A673 (cell line): ENCODE data around the gene PES1. TPM values are rescaled to one million over a fixed set of nuclear protein-coding genes. Genes with fewer than 3 reads are reported as not detected.

Experiments
- BruUV-seq: library from RNA; stranded (reverse); fragments of 400-500 nt; replicated peaks from 2 replicates; lab custom pipeline; 2021; lab: Mats Ljungman, UMichigan
- CTCF ChIA-PET: fragments of 300-600 bp; sonication (Branson Sonifier 250); formaldehyde crosslinking; loops from one replicate; lab custom pipeline; 2022; ENCODE audit warnings: antibody characterized with exemption; lab: Charles Lee
- POLR2A ChIA-PET: fragments of 300-600 bp; sonication (Branson Sonifier 250); formaldehyde crosslinking; loops from one replicate; lab custom pipeline; 2022; ENCODE audit warnings: antibody characterized with exemption; ENCODE audit not compliant: low non-redundant PET; lab: Charles Lee
- DNase-seq: peaks from one replicate; pipeline ENCODE4 v3.0.0-alpha.2; 2015; ENCODE audit warnings: low spot score
- H3K27ac ChIP-seq: fragments of 200-600 bp; sonication (generic); 2 replicates; pipeline ENCODE4 v1.5.1; 2016; ENCODE audit warnings: mixed run types, low read depth, mild to moderate bottlenecking, mixed read lengths, antibody characterized with exemption, low read length; ENCODE audit not compliant: poor library complexity, severe bottlenecking
- H3K27me3 ChIP-seq: fragments of 200-600 bp; sonication (generic); replicated peaks from 2 replicates; pipeline ENCODE4 v1.6.1; 2017; ENCODE audit warnings: mixed run types, low read depth, mild to moderate bottlenecking, mixed read lengths, antibody characterized with exemption, low read length; ENCODE audit not compliant: insufficient read depth, poor library complexity
- H3K36me3 ChIP-seq: fragments of 200-600 bp; sonication (generic); 2 replicates; pipeline ENCODE4 v1.6.1; 2016; ENCODE audit warnings: mixed run types, mild to moderate bottlenecking, mixed read lengths, antibody characterized with exemption, low read length; ENCODE audit not compliant: insufficient read depth, poor library complexity, severe bottlenecking
- H3K4me1 ChIP-seq: fragments of 200-600 bp; sonication (generic); 2 replicates; pipeline ENCODE4 v1.6.1; 2017; ENCODE audit warnings: mixed run types, mild to moderate bottlenecking, mixed read lengths, antibody characterized with exemption, low read length; ENCODE audit not compliant: insufficient read depth, poor library complexity, severe bottlenecking
- H3K4me3 ChIP-seq: fragments of 200-600 bp; sonication (generic); 2 replicates; pipeline ENCODE4 v1.5.1; 2016; ENCODE audit warnings: low read depth, mixed run types, mild to moderate bottlenecking, mixed read lengths, low read length; ENCODE audit not compliant: poor library complexity, severe bottlenecking
- H3K9me3 ChIP-seq: fragments of 200-600 bp; sonication (generic); 2 replicates; pipeline ENCODE4 v1.6.1; 2016; ENCODE audit warnings: mixed run types, low read depth, mild to moderate bottlenecking, mixed read lengths, antibody characterized with exemption, low read length; ENCODE audit not compliant: poor library complexity, severe bottlenecking
- EZH2 ChIP-seq: fragments of 200-600 bp; sonication (generic); IDR thresholded peaks from 2 replicates; pipeline ENCODE4 v1.6.1; 2017; ENCODE audit warnings: borderline replicate concordance, low read depth, mild to moderate bottlenecking, mixed read lengths, antibody characterized with exemption, low read length; ENCODE audit not compliant: poor library complexity, severe bottlenecking
- intact Hi-C: fragments of 100-400 bp; cut with micrococcal nuclease; formaldehyde crosslinking; loops from one replicate; pipeline ENCODE4 v1.10.0; 2022; ENCODE audit not compliant: unreplicated experiment
- total RNA-seq: library from RNA; stranded (reverse); gene quantifications from 2 replicates; pipeline ENCODE4 v1.2.3, GENCODE V29; 2021
- TF ChIP-seq, protein P1 (sequence below): fragments of 300-800, 200-600 bp; sonication (generic); conservative IDR thresholded peaks from 2 replicates; pipeline ENCODE4 v1.5.1; 2017; ENCODE audit warnings: low read depth, mild to moderate bottlenecking, antibody characterized with exemption, low read length, moderate library complexity, mixed read lengths

The PES1 gene
- total RNA-seq, 1 experiment from 2014 or later = 175 TPM

DNA sequence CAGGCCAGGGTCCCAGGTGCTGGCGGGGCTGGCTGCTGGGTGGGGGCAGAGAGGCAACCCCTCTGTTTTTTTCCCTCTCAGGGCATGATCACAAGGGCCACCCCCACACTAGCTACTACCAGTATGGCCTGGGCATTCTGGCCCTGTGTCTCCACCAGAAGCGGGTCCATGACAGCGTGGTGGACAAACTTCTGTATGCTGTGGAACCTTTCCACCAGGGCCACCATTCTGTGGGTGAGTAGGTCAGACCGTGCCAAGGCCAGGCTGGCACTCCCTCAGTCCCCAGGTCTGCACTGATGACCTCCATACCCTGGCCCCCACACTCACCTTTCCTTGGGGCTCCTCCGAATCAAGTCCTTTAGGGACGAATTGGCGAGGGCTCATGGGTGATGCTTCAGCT lies 22.6 kb upstream of the PES1 start:
- no peaks in the 10 kb centered on the region for H3K36me3 ChIP-seq
- H3K9me3 ChIP-seq = no peaks in the 10 kb centered on the region
- no peaks in the 10 kb centered on the region for H3K27me3 ChIP-seq
- no peaks in the 10 kb centered on the region for H3K4me1 ChIP-seq
- no TSS peak for BruUV-seq
- no peak for DNase-seq
- no peak overlapping the region for H3K4me3 ChIP-seq
- H3K27ac ChIP-seq = no peak overlapping the region
- CTCF ChIA-PET = no interaction called here
- intact Hi-C loops = no loop called here
- TF ChIP-seq, protein P1, sequence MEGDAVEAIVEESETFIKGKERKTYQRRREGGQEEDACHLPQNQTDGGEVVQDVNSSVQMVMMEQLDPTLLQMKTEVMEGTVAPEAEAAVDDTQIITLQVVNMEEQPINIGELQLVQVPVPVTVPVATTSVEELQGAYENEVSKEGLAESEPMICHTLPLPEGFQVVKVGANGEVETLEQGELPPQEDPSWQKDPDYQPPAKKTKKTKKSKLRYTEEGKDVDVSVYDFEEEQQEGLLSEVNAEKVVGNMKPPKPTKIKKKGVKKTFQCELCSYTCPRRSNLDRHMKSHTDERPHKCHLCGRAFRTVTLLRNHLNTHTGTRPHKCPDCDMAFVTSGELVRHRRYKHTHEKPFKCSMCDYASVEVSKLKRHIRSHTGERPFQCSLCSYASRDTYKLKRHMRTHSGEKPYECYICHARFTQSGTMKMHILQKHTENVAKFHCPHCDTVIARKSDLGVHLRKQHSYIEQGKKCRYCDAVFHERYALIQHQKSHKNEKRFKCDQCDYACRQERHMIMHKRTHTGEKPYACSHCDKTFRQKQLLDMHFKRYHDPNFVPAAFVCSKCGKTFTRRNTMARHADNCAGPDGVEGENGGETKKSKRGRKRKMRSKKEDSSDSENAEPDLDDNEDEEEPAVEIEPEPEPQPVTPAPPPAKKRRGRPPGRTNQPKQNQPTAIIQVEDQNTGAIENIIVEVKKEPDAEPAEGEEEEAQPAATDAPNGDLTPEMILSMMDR = no peak
- TF ChIP-seq EZH2 = no peak
- POLR2A ChIA-PET = no interaction called here

DNA sequence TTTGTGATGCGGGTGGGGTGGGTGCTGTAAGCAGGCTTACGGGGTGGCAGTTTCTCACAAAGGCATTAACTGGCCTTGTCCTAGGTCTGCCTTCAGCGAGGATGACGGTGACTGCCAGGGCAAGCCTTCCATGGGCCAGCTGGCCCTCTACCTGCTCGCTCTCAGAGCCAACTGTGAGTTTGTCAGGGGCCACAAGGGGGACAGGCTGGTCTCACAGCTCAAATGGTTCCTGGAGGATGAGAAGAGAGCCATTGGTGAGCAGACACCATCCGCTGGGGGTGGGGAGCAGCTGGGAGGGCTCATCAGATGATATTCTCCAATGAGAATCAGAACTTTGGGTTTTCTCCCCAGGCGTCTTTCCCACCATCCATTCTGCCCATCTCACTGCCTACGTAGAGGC lies 21.1 kb upstream of the PES1 start:
- Histone ChIP-seq H3K4me3 (no peak overlapping the region), H3K27ac (no peak overlapping the region), H3K9me3 (no peaks in the 10 kb centered on the region), H3K36me3 (no peaks in the 10 kb centered on the region), H3K27me3 (no peaks in the 10 kb centered on the region), H3K4me1 (peaks cover 2% of the 10 kb centered on the region)
- BruUV-seq = no TSS peak
- intact Hi-C loops = no loop called here
- DNase-seq = no peak
- POLR2A ChIA-PET = interaction anchor here (0.6 to 0.7 kb wide), 2 partner anchors 378 to 802 kb away, joined by 3 to 4 read pairs; no protein-coding TSS in a partner anchor
- no peak for TF ChIP-seq EZH2
- TF ChIP-seq, protein P1 = no peak
- CTCF ChIA-PET = no interaction called here

DNA sequence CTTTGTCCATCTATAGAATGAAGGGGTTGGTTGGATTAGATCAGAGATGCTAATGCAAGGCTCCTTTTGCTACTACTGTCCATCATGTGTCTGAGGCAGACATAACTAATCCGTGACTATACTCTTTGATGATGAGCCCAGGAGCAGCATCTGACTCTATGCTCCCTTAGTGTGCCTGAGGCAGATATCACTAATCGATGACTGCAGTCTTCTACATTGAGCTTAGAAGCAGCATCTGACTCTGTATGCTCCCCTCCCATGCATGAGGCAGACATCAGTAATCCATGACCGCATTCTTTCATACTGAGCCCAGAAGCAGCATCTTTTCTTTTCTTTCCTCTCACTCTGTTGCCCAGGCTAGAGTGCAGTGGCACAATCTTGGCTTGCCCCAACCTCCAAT lies 19.5 kb upstream of the PES1 start:
- Histone ChIP-seq H3K27me3 (no peaks in the 10 kb centered on the region), H3K27ac (no peak overlapping the region), H3K9me3 (no peaks in the 10 kb centered on the region), H3K4me1 (peaks cover 10% of the 10 kb centered on the region), H3K4me3 (no peak overlapping the region), H3K36me3 (no peaks in the 10 kb centered on the region)
- ChIA-PET CTCF (no interaction called here), POLR2A (no interaction called here)
- no peak for TF ChIP-seq EZH2
- TF ChIP-seq, protein P1 = no peak
- no peak for DNase-seq
- intact Hi-C loops = no loop called here
- BruUV-seq = no TSS peak
